T-helper 2 cell treated with Interferon-gamma antibody and Interleukin-4, amounts not matched to agents 100 ng/mL and 5 ng/mL, for 36 hours (primary cell): ENCODE measurements around the gene FRY. TPM values are rescaled to one million over a fixed set of nuclear protein-coding genes. Genes with fewer than 3 reads are reported as not detected.

Experiments
- intact Hi-C: fragments of 100-400 bp; cut with micrococcal nuclease; formaldehyde crosslinking; loops from one replicate; pipeline ENCODE4 v1.15.1; 2023
- total RNA-seq: library from RNA; stranded (reverse); gene quantifications from 2 replicates; pipeline ENCODE4 v1.2.3, GENCODE V29; 2022

FRY gene
- total RNA-seq, 1 donor from 2014 or later: 19.2 TPM

DNA sequence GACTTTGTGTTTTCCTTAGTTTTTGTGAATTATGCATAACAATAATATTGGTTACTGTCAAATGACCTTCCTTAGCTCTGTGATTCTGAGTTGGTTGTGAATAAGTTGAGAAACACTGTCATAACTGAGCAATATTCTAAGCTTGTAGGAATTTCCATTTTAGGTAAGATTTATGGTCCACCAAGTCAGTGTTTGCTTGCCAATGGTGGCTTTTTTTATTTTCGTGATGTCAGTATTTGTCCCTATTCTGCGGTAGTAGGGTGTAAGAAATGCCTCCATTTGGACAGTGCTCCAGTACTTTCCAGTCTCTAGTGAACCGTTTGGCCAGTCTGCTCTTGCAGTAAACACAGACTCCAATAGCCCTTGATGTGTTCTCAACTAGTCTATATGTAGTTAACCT lies 94.7 kb downstream of the FRY start:
- intact Hi-C loops: no loop called here

DNA sequence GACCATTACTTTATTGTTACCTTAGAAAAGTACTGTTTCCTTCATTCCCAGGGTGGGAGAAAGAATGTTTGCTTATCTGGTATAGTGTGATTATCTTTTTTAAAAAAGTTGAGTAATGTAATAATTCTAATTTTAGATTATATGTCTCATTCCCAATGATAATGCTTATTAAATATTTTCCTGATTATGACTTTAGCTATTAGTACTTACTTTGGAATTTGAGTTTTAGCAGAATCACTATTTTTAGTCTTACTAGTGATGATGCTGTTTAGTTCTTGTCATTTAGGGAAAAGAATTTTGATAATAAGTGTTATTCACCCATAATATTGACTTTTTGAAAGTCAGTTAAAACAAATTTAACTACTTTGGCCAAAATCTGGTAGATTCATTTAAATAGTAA lies 95.2 kb downstream of the FRY start:
- intact Hi-C loops: no loop called here

DNA sequence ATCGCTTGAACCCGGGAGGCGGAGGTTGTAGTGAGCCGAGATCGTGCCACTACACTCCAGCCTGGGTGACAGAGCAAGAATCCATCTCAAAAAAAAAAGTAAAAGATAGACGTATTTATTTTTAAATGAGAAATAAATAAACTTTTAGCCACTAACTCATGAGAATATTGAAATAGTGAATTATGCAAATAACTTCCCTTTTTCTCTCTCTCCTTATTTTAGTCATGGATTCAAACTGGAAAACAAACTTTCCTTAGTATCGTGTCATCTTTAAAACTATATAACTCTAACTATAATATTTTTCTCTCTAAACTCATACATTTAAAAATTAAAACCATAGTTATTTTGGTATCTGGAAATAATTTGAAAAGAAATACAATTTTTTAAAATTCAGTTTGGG lies 96.1 kb downstream of the FRY start:
- intact Hi-C loops: no loop called here

DNA sequence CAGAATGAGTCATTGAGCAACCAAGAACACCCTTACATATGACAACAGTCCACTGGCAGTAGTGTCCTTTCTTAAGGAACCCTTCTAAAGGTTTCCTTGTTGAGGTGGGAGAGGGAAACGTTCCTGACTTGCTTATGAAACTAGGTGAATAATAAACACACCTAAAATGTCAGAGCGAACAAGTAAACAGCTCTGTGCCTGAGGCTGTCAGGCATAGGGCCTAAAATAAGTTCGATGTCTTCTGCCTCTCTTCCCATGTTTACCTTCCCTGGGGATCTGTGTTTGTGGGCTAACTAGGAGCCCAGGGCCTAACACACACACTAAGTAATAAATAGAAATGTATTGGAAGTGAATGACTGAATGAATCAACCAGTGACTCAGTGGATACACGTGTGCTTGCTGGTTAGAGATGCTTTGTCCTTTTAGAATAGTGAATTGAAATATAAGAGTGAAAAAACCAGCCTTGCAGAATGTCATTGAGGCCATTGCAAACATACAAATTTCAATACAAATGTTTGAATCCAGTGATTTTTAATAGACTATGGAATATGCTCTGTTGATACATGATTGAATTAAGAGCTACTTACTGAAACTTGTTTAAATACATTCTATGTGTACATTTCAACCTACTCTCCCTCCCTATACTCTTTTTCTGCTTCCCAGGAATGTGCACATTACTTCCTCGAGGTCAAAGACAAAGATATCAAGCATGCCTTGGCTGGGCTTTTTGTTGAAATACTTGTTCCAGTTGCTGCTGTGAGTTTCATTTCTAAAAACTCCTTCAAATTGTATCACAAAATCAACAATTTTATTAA lies 102.9 kb downstream of the FRY start:
- intact Hi-C loops: no loop called here

DNA sequence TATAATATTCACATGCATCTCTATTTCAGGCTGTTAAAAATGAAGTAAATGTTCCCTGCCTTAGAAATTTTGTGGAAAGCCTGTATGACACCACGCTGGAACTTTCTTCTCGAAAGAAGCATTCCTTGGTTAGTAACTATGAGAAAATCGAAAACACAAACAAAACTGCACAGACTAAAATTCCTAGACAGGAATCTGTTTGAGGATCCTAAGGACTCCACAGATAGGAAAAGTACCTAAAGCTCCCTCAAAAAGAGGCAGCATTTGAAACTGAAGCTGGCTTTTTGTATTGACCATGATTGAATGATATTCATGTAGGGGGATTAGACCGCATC lies 103.4 kb downstream of the FRY start:
- intact Hi-C loops: no loop called here

DNA sequence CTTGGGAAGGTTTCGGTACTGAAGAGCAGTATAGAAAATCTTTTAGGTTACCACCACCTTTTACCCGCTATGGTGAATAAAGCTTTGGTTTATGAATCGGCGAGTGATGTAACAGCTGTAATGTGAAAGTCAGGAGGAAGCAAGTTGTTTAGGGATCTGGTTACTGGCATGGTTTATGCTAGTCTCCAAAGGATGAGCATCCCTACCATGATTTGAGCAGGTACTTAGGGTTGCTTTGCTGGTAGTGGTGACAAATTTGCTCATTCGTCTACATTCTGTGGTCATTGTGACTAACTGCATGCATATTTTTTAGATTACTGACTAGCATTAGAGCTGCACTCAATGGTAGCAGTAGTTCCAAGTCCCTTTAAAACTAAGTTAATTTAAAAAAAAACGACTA lies 104.1 kb downstream of the FRY start:
- intact Hi-C loops: no loop called here

DNA sequence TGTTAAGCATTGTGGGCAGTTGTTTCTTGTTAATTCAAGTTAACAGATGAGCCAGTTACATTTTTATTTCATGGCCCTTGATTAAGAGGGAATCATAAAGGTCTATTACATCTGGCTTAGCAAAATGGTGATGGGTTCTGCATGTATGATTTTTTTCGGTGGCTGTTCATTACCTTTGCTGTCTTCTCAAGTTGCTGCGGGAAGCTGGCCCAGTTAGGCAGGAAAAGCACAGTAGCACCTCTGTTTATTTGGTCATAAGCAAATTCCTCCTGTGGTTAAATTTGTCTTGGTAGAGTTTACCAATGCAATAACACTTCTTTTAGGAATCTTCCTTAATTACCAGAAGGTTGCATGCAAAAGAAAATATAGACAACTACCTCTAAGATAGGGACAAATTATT lies 104.5 kb downstream of the FRY start:
- intact Hi-C loops: no loop called here

DNA sequence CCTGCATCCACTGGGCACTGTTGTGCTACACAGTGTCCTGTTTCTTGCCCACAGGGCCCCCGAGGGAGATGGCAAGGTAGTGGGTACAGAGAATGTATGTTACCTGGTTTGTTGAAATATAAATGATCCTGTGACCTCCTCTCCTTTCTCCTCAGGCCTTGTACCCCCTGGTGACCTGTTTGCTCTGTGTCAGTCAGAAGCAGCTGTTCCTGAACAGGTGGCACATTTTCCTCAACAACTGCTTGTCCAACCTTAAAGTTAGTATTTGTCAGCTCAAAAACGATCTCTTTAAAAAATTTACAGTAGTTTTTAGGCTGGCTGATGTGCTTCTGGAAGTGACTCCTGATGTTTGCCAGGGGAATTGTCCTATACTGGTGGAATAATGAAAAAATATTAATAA lies 105.1 kb downstream of the FRY start:
- intact Hi-C loops: no loop called here

DNA sequence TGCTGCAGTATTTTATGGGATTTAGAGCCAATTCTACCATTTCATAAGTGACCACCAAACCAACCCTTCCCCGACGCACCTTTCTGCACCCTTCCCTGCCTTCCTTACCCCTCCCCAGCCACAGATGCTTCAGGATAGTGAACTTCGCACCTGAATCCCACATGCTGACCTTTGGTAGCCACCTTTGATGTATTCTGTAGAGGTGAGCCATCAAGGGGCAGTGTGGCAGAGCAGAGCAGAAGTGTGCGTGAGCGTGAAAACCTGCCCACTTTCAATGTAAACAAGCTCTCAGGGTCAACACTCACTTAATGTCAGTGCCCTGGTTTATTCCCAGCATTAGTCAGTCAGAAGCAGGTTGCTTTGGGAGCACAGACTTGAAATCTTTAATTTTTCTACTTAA lies 107.7 kb downstream of the FRY start:
- intact Hi-C loops: no loop called here

DNA sequence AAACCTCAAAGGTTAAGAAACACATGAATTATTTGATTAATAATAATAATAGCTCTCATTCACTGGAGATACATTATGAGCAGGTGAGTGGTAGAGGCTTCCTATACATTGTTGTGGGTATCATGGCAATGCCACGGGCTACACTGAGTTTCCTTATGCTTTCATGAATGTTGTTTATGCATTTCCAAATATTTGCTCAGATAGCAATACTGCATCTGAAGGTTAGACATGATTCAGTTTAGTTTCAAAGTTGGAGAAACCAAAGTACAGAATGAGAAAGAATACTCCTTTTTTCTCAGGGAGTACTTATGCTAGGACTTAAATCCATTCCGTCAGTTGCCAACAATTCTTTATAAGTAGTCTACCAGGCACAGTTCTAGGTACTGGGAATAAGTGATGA lies 108.5 kb downstream of the FRY start:
- intact Hi-C loops: no loop called here

DNA sequence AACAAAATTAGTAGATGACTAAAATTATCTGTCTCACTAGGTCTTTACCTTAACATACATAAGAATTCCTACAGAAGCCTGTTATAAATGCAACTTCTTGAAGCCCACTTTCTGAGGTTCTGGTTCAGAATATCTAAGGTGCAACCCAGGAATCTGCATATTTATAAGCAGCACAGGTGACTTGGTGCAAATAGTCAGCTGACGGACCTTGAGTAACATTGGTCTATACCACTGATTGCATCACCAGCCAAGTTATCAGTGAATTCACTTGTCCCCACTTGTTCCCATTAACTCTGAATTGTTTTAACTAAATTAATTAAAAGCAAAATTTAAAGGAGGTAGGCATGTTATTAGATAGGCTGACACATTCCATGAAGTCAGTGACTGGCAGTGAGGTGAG lies 109.9 kb downstream of the FRY start:
- intact Hi-C loops: no loop called here

DNA sequence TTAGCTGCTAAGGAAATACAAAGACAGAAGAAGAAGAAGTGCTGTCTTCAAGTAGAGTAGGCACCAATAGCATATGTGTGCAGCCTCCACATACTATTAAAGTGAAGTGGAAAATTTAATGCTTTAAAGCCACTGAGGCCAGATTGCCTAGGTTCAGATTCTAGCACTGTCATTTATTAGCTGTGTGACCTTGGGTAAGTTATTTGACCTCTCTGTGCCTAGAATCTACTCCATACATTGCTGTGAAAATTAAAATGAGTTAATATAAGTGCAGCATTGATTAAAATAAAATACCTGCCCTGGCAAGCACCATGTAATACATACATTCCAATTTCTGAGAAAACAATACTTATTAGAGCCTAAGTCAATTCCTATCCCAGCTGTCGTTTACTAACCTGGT lies 110.5 kb downstream of the FRY start:
- intact Hi-C loops: no loop called here

DNA sequence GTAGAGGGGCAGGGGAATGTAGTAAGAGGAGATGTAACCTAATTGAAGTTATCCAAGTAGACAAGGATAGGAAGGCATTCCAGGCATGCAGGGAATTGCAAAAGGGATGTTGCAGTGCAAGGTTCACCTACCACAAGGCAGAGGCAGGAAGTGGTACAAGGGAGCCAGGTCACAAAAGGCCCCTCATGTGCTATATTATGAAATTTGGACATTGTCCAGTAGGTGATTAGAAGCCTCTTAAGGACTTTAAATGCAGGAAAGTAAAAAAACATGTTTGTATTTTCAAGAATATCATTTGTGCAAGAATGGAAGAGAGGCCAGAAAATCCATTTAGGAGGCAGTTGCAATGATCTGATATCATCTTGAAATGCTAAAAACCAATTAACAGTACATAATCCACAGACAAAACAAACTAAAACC lies 111.4 kb downstream of the FRY start:
- intact Hi-C loops: no loop called here

DNA sequence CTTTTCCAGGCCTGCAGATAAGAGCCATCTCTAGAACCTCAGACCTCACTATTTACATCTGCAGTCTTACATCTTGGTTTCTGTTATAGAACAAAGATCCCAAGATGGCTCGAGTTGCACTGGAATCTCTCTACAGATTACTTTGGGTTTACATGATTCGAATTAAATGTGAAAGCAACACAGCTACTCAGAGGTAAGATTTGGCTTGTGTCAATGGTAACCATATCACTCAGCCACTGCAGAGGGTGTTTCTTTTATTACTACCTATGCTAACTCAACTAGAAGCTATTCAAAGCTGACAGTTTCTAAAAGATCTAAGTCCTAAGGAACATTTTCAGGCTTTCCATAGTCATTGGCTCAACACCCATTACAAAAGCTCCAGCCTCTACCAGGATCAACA lies 115.6 kb downstream of the FRY start:
- intact Hi-C loops: no loop called here

DNA sequence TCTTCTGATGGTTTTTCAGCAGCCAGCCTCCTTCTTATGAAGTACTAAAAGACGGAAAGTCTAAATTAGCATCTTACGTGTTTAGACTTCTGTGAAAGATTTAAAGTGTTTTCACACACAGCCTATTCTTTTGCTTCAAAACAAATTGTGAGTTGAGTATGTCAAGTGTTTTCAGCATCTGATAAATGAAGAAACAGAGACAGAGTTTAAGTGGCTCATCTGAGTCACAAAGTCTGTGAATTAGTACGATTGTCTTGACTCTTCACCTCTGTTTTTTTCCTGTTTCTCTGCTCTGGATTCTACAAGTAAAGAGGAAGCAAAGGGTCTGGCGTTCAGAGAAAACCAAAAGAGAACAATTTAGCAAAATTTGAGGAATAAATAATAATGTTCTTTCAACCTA lies 116.4 kb downstream of the FRY start:
- intact Hi-C loops: no loop called here

DNA sequence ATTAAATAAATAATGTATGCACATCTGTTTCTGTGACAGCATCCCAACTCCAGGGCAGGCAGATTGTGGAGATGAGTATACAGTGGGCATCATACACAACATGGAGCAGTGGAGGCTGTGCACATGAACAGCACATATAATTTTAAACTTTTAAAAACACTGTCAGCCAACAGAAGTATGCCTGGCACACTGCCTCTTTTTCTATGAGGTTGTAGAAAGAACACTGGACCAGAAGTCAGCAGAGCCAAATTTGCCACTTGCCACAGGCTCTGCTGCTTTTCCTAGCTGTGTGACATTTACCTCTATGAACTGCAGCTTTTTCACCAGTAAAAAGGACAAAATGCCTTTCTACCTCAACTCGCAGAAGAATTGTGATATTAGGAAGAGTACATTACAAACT lies 118.7 kb downstream of the FRY start:
- intact Hi-C loops: no loop called here

DNA sequence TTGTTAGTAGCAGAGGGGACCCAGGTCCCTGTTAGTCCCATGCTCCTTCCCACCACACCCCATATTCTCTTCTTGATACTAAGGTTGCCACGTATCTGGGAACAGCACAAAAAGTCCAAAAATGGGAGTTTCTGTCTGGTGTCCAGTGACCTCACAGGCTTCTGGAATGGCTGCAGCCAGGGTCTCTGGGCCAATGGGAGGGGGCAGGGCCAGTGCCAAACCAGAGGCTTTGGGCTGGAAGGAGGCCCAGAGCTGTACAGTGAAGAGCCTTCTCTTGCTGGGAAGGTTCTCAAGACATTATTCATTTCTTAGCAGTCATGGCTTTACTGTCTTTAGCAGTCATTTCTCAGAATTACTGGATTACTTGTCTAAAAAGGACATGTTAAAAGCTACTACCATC lies 119.2 kb downstream of the FRY start:
- intact Hi-C loops: no loop called here

DNA sequence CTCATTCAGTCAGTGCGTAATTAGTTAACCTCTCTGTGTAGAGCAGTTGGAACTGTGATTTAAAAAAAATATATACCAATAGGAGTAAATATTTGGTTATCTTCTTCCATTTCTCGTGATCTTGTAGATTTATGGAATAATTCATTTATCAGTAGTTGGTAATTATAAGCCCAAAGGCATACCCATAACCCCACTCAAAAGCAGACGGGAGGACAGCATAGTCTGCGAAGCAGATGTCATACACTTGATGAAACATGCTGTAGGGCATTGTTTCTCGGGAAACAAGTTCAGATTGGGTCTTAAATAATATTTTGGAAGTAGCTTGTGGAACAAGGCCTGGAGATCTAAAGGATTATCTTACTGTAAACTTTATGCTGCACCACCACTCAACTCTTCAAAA lies 119.7 kb downstream of the FRY start:
- intact Hi-C loops: no loop called here

DNA sequence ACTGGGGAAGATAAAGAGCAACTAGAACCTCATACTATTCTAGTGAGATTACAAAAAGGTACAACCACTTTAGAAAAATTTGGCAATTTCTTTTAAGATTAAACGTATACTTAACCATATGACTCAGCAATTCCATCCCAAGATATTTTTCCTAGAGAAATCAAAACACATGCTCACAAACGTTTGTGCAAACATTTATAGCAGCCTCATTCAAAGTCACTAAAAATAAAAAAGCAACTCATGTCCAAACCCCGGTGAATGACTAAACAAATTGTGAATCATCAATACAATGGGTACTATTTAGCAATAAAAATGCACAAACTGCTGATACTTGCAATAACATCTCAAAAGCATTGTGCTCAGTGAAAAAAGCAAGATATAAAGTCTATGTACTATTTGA lies 121.5 kb downstream of the FRY start:
- intact Hi-C loops: no loop called here

DNA sequence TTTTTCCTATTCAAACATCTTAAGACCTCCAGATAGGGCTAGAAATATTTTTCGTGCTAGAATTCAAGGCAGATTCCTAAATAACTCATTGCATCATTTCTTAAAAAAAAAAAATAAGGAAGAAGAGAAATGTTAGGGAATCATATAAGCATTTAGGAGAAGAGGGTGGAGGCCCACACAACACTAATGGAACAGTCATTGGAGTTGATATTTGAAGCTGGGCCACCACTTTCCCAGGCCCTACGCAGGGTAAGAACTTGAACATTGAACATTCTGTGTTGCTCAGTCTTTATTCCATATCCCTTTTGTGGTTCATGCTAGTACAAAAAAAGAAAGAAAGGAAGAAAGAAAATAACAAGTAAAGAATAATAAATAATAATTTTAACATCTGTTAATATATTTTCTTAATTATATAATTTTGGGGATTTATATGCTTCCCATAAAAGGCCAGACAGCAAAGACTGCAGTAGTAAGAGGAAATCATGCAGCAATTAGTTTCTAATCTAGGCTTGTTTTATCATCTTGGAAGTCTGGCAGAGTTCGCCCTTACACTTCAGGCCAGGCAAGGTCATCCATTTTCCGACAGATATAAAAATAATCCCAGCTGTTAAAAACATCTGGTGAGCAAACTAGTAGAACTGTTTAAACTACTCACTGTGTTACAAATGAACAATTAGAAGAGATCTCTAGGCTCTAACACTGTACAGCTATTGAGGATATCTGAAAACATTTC lies 127.7 kb downstream of the FRY start:
- intact Hi-C loops: no loop called here

DNA sequence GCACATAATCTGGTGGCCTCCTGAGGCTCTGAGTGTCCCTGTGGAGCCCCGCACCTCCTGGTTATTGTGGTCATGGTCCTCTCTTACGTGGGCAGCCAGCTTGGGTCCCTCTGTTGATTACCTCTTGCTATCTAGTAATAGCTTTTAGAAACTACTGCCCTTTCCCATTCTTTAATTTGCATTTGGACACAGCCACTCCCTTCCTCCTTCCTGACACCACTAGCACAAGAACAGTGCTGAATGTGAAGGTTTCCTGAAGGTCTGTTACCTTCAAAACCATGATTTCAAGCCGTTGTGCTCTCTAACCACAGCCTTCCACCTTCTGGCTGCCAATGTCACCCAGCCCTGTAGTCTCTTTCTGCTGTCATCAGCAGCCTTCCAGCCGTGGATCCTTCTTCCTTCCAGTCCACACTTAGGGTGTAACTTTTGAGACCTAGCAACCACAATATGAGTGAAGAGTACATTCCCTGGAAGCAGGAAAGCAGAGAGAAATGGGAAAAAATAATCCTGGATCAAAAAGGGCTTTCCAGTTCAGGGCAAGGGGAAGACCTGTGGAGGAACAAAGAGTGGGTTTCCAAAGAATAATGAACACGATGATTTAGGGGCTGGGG lies 130.9 kb downstream of the FRY start:
- intact Hi-C loops: no loop called here

DNA sequence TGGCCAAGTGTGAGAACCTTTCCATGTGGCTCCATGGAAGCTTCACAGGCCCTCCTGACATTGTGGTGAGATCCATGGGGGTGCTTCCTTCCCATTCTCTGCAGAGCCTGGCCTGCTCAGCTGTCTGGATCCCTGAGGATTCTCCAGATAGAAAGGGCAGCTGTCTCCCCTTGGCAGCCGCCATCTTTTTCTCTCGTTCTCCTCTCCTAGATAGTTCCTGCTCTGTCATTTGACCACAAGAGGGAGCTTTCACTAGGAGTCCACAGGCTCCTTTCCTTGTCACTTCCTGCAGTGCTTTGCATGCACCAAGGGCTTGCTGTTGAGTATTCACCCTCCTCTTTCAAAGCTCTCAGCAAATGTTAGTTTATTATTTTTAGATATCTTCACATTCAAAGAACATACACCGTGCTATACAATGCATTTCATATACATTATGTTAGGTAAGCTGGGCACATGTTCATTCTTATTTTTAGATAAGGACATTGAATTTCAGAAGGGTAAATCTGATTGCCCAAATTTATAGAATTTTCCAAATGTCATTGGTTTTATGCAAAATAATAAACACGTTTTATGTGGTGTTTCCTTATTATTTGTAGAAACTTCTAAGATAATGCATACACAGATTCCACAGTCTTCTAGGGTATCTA lies 133.2 kb downstream of the FRY start:
- intact Hi-C loops: no loop called here
